Measurements from ENCODE around the gene PLA2G4B.

Gene PLA2G4B

GRCh38 chr15:41851755-41852370, 13.2 kb downstream of the PLA2G4B start:
- no peak for DNase-seq

- no peak for DNase-seq
Observed at GRCh38 chr15:41852736-41853590, 14.3 kb downstream of the PLA2G4B start.

- DNase-seq = no peak
Observed at GRCh38 chr15:41853831-41854230, 15.2 kb downstream of the PLA2G4B start.

- no peak for DNase-seq
Observed at GRCh38 chr15:41854443-41854842, 15.8 kb downstream of the PLA2G4B start.

- no peak for DNase-seq
Observed at GRCh38 chr15:41855261-41855961, 16.8 kb downstream of the PLA2G4B start.

GRCh38 chr15:41856262-41856661, 17.6 kb downstream of the PLA2G4B start:
- DNase-seq = no peak

GRCh38 chr15:41856716-41857115, 18.1 kb downstream of the PLA2G4B start:
- DNase-seq = no peak

- DNase-seq = no peak
Observed at GRCh38 chr15:41857316-41857715, 18.7 kb downstream of the PLA2G4B start.

- no peak for DNase-seq
Observed at GRCh38 chr15:41858756-41859155, 20.1 kb downstream of the PLA2G4B start.

- DNase-seq = no peak
Observed at GRCh38 chr15:41860049-41860828, 21.6 kb downstream of the PLA2G4B start.

GRCh38 chr15:41861736-41862356, 23.2 kb downstream of the PLA2G4B start:
- DNase-seq = no peak

- no peak for DNase-seq
Observed at GRCh38 chr15:41862515-41863116, 24.0 kb downstream of the PLA2G4B start.

GRCh38 chr15:41865490-41866055, 26.9 kb downstream of the PLA2G4B start:
- no peak for DNase-seq

GRCh38 chr15:41866263-41866703, 27.6 kb downstream of the PLA2G4B start:
- no peak for DNase-seq

- DNase-seq = no peak
Observed at GRCh38 chr15:41866872-41867579, 28.4 kb downstream of the PLA2G4B start.

- DNase-seq = no peak
Observed at GRCh38 chr15:41868321-41868720, 29.7 kb downstream of the PLA2G4B start.

GRCh38 chr15:41869770-41870688, 31.4 kb downstream of the PLA2G4B start:
- no peak for DNase-seq

- no peak for DNase-seq
Observed at GRCh38 chr15:41870689-41871081, 32.0 kb downstream of the PLA2G4B start.

- no peak for DNase-seq
Observed at GRCh38 chr15:41871175-41871905, 32.7 kb downstream of the PLA2G4B start.

All from NCI-H1105 (cell line).